Hematopoietic multipotent progenitor cell treated with erythropoietin and hydrocortisone succinate and interleukin-3 and kit ligand, for 15 days (in vitro differentiated cells): ENCODE data around the gene SLC35B2.
"Not testable (repeated sequence)": the region's sequence is repeated elsewhere in the genome, so short reads cannot be mapped to it uniquely, and the experiment has no call there.

Experiments used
- DNase-seq: peaks from one replicate; pipeline ENCODE4 v3.0.0-alpha.2; 2015; ENCODE audit warnings: low spot score

Gene SLC35B2

GRCh38 chr6:44235891-44236516 is 21.3 kb downstream of the SLC35B2 start:
- no peak for DNase-seq

GRCh38 chr6:44235269-44235668 is 22.1 kb downstream of the SLC35B2 start:
- DNase-seq, result no peak

DNA sequence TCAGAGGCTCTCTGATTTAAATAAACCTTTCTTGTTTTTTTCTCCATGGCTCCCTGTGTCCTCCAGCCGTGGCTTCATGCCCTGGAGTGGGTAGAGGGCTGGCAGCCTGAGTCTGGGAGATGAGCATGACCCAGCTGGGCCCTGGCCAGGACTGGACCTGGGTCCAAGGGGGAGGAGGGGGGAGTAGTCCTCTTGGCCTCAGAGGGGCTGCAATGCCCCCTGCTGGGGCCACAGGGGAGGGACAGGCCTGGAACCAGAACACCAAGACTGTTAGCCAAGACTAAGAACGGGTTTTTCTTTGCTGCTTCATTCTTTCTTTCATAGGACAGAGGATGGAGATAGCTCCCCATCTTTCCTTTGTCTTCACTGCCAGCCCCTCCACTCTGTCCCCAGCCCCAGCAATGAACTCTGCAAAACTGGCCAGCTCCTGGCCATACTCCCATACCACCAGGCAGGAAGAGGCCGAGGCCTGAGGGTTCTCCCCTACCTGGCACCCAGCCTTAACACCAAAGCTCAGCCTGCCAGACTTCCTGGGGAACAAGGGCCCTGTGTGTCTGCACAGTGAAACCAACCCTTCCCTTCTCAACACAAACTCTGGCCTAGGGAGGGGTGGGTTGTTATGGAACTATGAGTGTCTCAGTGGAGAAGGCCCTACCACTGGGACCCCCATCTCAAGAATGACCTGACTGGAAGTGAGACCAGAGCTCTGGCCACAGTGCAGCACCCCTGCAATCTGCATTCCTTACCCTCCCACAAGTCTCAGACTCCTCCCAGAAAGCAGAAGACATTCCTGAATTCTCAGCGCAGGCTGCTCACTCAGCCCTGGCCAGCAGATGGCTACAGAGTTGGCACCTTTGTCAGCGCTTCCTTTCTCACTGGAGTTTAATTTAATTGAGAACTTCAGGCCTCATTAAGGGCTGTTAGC is 23.0 kb downstream of the SLC35B2 start:
- DNase-seq, result peak; percentile 68

- no peak for DNase-seq
Observed at GRCh38 chr6:44233567-44234100, 23.7 kb downstream of the SLC35B2 start.

- DNase-seq, result no peak
Observed at GRCh38 chr6:44232676-44233566, 24.4 kb downstream of the SLC35B2 start.

GRCh38 chr6:44231426-44231825 is 25.9 kb downstream of the SLC35B2 start:
- DNase-seq, result not testable (repeated sequence)

- DNase-seq, result no peak
Observed at GRCh38 chr6:44230034-44230675, 27.2 kb downstream of the SLC35B2 start.

DNA sequence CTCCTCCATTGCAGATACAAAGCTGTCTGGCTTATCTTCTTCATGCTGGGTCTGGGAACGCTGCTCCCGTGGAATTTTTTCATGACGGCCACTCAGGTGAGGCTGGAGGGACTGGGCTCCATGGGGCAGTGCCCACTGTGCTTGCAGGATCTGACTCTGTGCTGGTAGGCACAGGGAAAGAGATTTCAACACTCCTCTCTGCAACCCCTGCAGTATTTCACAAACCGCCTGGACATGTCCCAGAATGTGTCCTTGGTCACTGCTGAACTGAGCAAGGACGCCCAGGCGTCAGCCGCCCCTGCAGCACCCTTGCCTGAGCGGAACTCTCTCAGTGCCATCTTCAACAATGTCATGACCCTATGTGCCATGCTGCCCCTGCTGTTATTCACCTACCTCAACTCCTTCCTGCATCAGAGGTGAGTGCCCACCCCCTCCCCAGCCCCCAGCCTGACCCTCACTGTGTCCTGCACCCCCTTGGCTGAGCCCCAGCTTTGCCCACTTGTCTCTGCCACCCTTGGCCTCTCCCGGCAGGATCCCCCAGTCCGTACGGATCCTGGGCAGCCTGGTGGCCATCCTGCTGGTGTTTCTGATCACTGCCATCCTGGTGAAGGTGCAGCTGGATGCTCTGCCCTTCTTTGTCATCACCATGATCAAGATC is 27.8 kb downstream of the SLC35B2 start:
- DNase-seq, result no peak

DNA sequence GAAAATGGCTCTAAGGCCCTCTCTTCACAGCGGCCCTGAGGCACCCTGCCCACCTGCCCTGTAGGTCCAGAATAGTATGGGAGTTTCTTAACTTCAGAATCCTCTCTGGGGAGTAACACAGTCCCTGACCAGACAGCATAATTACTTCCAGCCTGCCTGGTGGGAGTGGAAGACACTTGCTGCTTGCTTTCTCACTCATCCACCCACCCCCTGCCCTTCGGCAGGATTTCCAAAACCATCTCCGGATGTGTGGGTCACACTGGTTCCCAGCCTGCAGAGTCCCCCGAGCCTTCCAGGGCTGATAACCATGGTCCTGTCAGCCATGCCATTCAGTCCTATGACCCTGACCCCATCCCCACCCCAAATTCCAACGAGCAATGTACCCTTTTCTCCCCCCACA is 28.5 kb downstream of the SLC35B2 start:
- DNase-seq, result no peak

DNA sequence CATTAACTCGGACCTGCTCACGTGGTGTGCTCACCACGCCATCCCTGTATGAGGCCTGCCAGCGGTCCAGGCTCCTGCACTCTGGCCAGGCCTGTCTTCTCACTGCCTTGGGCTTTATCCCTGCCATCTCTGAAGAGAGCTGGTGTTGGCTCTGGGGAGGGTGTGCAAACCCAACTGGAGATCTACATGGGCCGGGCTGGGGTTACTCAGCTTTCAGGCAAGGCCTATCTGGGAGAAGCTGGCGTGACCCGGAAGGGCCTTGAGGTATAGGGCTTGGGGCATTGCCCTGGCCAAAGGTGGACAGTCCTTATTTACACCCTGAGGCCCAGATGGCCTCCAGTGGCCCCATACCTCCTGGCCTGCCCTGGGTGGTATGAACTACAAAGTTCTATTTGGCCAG is 28.9 kb downstream of the SLC35B2 start:
- DNase-seq, result no peak

DNA sequence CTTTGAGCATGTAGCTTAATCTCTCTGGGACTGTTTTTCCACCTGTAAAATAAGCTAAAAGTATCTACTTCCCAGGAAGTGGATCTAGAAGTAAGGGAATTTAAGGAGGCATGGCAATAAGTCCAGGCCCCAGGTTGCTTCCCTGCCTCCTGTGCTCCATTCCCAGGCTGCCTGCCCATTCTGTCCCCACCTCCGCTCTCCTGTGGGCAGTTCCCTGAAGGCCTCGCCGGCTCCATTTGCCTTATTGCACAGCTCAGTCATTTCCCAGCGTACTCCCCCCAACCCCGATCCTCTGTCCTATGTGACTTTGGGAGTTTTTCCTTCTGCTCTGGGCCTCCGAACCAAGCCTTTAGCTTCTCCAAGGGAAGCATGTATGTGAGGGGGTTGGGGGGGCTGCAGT is 29.3 kb downstream of the SLC35B2 start:
- no peak for DNase-seq

DNA sequence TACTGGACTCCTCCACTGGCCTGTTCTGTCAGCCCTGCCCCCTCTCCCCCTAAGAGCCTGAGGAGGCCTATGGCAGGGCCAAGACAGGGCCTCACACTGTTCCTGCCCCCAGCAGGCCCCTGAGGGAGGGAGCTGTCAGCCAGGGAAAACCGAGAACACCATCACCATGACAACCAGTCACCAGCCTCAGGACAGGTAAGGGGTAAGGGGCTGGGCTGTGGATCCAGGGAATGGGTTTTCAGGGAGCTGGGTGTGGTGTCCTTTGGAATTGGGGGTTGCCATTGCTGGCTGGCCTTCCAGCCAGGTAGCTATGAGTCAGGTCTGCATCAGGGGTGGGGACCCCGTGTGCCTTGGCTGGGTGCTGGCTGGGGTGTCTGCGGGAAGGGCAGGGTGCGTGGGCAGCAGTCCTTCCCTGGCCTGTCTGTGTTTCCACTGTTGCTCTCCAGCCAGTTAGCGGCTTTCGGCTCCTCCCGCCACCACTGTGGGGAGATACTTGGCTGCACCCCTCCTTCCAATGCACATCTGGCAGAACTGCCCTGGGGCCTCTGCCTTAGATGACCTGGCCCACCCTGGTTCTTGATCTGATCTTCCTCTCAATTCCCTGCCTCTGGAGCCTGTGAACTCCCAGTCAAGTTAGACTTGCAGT is 30.1 kb downstream of the SLC35B2 start:
- peak; percentile 46 for DNase-seq

- peak; percentile 24 for DNase-seq
Observed at GRCh38 chr6:44226368-44227147, 30.8 kb downstream of the SLC35B2 start.

DNA sequence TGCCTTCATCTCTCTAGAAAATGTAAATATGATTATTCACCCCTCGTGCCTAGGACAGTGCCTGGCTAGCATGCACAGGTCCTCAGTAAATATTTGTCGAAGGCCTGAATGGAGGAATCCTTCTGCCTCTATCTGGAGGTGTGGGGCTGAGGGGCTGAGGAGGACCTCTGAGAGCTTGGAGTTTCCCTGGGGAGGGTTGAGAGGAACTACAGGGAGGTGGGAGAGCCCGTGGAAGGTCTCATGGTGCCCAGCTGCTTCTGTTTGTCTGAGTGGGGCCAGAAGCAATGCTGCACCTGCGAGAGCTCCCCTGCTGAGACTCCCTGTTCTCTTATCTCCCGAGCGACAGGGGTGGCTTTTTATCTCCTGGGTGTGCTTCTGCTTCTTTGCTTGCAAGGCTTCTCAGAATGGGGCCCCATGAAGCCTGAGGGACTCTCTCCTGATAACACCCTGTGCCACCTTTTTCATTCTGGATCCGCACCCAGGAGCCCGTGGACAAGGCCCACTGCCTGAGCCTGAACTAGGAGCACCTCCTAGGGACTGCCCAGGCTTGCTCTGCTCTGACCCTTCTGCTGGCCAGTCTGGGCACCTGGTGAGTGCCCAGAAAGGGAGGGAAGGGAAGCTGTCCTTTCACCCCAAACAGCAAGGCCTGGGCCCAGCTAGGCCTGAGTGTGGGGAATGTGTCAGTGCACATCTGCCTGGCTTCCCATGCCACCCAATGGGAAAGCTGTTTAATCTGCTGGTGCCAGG is 31.6 kb downstream of the SLC35B2 start:
- DNase-seq, result peak; percentile 87

DNA sequence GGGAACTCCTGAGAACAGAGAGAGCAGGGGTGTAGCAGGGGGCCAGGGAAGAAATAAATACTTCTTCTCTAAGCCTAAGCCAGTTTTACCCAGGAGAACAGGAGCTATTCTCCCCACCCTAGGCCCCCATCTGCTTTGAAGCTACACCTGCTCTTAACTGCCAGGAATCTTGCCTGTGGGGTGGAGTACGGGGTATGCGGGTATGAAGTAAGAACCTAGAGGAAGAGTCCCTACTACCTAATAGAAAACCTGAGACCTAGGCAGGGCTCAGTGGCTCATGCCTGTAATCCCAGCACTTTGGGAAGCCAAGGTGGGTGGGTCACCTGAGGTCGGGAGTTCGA is 32.4 kb downstream of the SLC35B2 start:
- no peak for DNase-seq

GRCh38 chr6:44224029-44224964 is 33.0 kb downstream of the SLC35B2 start:
- peak; percentile 53 for DNase-seq

DNA sequence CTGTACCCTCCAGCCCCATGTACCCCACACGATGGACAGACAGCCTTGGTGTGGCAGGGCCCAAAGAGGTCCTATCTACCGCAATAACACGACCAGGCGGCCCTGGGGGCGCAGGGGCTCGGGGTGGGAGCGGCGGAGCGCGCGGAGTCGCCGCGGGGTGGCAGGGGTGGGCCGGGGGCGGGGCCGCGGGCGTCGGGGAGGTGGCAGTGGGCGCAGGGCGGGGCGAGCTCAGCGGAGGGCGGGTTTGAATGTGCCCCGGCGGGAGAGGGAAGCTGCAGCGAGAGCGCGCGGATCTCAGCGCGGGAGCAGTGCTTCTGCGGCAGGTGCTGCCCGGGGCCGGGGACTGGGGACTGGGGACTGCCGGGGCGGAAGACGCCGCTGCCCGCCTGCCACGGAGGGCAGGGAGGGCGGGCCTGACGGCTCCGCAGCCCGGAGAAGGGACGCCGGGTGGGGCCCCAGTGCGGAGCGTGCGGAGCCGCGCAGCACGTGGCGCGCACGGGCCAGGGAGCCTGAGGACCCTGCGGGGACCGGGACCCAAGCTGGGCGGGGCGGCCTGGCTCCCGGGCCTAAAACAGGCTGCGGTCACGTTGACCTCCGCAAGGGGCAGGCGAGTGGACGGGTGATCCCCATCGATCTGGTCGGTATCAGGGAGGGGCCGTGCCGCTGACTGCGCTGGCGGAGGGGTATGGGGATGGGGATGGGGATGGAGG is 33.9 kb downstream of the SLC35B2 start, which contains the start of gene SLC29A1:
SLC29A1 (plus strand) TSS at position 277 of the 710 bp plus-strand sequence. CDS start 3,719 bp downstream, outside the sequence.
- DNase-seq, result peak; percentile 72
